ENCODE results near the gene TSPYL1.
"Not testable (repeated sequence)": the region's sequence is repeated elsewhere in the genome, so short reads cannot be mapped to it uniquely, and the experiment has no call there.

TSPYL1 gene

GRCh38 chr6:116292553-116292952 is 12.8 kb upstream of the TSPYL1 start:
- no peak for DNase-seq

DNA sequence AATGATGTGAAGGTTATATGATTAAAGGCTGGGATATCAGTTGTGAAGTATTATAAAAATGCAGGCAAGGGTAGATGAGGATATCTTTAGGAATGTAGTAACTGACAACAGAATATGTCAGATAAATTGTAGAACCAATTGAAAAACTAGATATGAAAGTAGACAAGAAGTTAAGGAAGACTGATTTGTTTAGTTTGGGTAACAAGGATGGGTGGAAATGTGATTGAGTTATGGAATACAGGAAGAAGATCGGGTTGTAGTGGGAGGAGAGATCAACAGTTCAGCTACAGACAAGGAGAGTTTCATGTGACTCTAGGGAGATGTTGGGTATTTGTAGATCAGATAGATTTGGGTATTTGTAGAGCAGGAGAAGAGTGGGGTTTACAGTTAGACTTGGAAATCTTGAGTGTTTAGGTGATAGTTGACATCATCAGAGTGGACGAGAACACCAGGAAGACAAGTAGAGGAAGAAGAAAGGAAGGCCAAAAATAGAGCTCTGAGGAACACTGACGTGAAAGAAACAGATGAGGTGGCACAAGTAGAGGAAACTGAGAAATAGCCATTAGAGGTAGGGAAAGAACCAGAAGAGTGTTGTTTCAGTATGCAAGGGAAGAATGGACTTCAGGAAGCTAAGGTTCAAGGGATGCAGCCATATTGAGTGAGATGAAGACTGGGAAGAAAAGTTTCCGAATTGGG is 12.1 kb upstream of the TSPYL1 start:
- no peak for DNase-seq

DNA sequence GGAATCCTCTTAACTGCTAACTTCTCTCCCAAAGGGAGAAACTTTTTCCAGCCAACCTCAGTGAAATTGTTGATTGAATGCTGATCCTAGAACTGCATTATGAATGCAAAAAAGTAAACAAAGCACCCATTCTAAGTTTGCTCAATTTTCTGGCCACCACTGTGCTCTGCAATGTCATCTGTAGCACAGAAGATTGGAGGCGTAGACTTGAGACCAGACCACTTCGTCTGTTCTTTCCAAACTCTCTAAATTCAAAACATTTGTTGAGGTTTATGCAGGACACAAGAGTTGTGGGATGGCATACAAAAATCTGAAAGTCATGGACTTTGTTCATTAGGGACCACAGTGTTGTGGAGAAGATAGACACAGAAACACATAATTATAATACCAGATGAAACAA is 11.1 kb upstream of the TSPYL1 start:
- no peak for DNase-seq

DNA sequence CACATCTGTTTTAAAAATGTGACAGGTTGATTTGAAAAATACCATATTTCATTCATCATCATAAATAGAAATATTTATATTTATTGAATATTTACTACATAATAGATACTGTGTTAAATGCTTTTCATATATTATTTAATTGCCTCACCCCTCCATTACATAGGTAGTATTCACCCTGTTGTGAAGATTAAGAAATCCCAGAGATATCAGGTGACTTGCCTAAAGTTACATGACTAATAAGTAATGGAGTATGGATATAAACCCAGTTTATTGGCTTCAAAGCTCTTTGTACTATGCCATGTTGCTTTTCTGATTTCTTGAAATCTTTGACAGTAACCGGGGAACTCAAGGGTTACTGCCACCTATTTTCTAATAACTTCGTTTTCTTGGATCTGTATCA is 10.1 kb upstream of the TSPYL1 start:
- DNase-seq = no peak

GRCh38 chr6:116287689-116288282 is 8.1 kb upstream of the TSPYL1 start:
- DNase-seq = no peak

DNA sequence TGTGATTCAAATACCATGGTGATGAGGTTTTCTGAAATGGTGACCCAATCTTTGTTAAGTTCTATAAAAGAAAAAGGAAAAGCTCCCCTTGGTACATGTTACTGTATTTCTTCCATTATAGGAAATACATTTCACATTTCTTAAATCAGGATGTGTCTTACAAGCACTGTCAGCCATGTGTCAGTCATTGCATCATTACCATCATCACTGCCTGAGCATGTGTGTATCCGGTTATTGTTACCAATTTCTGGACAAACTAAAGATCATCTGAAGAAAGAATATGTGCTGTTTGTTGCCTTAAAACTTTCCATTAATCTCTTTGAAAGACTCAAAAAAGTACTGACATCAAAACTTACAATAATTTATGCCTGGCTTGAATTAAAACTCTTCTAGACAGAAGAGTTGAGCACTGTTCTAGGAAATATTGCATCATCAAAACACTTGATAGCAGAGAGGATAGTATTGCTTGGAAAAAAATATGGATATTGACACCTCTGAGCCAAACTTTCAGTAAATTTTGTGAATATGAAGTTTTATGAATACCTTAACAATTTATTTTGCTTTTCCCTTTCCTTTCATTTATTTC is 7.1 kb upstream of the TSPYL1 start:
- no peak for DNase-seq

DNA sequence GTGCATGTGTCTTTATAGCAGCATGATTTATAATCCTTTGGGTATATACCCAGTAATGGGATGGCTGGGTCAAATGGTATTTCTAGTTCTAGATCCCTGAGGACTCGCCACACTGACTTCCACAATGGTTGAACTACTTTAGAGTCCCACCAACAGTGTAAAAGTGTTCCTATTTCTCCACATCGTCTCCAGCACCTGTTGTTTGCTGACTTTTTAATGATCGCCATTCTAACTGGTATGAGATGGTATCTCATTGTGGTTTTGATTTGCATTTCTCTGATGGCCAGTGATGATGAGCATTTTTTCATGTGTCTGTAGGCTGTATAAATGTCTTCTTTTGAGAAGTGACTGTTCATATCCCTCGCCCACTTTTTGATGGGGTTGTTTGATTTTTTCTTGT is 5.3 kb upstream of the TSPYL1 start:
- DNase-seq = not testable (repeated sequence)

GRCh38 chr6:116283191-116283590 is 3.5 kb upstream of the TSPYL1 start:
- no peak for DNase-seq

- DNase-seq = no peak
These were observed 3.0 kb upstream of the TSPYL1 start for GRCh38 chr6:116282698-116283097.

DNA sequence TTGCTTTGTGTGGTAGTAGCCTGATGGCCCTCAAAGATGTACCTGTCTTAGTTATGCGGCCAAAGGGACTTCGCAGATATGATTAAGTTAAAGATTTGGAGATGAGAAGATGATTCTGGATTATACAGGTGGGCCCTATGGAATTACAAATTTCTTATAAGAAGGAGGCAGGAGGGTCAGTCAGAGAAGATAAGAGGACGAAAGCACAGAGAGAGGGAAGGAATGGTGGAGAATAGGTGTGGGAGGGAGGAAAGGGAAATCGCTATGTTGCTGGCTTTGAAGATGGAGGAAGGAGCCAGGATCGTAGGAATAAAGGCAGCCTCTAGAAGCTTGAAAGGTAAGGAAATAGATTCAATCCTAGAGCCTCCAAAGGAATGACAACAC is 1.2 kb upstream of the TSPYL1 start:
- DNase-seq = no peak

DNA sequence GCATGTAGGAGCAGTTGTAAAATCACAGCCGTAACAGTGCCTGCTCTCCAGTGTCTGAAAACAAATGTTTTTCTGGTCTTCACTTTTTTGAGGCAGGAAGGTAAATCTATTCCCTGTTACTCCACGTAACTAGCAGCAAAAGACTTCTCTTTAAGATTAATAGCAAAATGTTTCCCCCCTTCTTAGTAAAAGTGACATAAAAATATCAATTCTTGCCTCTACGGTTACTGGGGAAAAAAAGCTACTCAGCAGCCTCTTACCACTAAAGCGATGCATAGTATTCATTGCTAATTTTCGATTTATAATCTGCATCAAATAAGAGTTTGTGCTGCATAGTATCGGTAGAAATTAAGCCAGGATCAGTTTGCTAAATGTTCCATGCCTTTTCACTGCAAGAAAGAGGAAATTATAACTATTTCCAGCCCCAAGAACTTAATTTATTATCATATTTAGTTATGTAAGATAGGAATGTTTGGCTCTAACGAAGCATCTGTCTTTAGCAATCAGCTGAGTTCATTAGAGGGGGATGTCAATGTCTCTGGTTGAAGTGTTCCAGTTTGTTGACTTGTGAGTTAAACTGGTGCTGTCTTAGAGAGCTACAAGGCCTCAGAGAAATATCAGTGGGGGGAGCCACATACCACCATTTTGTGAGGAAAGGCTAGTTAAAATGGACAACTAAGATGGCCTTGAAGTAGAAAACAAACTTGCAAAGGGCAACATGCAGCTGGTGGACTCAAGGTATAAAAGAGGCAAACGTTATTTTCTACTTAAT is 617 bp upstream of the TSPYL1 start:
- DNase-seq = no peak

DNA sequence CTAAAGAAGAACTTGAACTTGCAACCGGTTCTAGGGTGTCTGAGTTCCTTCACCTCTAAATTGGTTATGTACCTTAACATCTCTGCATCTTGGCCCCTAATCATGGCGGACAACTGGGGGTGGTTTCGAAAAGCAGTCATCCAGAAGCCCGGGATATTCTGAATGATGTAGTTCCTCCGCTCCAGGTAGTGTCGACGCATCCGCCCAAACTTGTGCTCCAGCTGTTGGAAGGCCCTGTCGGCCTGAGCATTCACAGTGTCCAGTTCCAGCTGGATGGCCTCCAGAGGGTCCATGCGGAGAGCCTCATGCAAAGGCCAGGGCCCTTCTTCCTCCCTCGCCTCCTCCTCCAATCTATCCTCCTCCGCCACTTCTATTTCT is 887 bp downstream of the TSPYL1 start:
- DNase-seq = no peak

GRCh38 chr6:116278481-116278829 is 1.3 kb downstream of the TSPYL1 start:
- DNase-seq = no peak

DNA sequence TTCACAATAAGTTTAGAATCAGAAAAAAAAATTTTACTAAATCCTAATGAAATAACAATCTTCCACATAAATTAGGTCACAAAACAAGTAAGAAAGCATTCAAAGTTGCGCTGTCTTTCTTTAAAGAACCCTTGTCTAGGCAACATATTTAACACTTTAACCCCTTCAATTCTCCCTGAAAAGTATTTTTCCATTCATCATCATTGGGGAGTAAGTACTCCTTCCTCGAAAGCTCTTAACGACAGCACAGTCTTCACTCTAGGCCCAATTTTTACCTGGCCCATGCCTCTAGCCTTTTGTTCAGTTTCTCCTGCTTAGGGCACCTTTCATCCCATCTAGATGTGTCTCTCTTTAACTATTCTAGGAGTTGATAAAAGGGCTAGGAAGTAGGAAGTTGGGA is 2.6 kb downstream of the TSPYL1 start:
- no peak for DNase-seq

GRCh38 chr6:116271149-116271708 is 8.5 kb downstream of the TSPYL1 start:
- DNase-seq = no peak

- DNase-seq = no peak
These were observed 11.0 kb downstream of the TSPYL1 start for GRCh38 chr6:116268589-116269293.

GRCh38 chr6:116267836-116268588 is 11.7 kb downstream of the TSPYL1 start:
- no peak for DNase-seq

- DNase-seq = no peak
These were observed 12.9 kb downstream of the TSPYL1 start for GRCh38 chr6:116266803-116267202.

DNA sequence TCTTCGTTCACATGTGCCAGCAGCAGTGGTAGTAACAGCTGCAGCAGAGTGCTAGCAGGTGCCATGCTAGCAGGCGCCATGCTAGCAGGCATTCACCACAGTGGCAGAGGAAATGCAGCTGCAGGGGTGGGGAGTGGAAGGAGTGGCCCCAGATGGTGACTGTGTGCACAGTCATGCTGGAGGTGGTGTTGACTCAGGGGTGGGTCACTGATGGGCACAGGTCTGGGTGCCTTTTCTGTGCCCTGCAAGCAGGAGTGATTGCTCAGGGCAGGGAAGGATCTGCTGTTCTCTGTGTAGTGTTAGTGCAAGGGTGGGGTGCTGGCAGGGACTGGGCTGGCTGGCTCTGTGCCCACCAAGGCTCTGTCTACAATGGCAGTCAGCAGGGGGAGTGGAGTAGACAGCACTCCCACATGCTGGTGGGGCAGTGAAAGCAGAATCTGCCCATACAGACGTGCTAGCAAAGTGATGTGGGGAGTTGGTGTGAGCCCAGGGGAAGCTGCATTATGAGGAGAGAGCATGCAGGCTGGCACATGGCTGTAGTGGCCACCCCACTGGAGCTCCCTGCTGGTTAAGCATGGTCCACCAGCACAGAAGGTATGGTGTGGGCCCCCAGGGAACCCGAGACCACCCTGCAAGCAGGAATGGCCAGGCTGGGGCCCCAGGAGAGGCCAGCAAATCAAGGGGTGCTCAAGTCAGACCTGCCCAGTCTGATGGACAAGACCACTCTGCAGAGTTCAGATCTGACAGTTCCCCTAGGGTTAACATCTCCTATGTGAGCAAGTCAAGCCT is 14.5 kb downstream of the TSPYL1 start:
- no peak for DNase-seq

GRCh38 chr6:116263353-116263752 is 16.4 kb downstream of the TSPYL1 start:
- no peak for DNase-seq

DNA sequence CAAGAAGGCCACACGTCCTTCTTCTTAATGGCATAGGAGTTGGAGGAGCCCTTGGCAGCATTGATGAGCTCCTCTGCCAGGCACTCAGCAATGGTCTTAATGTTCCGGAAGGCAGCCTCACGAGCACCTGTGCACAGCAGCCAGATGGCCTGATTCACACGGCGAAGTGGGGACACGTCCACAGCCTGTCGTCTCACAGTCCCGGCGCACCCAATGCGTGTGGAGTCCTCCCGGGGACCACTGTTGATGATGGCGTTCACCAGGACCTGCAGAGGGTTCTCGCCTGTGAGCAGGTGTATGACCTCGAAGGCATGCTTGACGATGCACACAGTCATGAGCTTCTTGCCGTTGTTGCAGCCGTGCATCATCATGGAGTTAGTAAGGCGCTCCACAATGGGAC is 21.2 kb downstream of the TSPYL1 start:
- DNase-seq = no peak

Measured in NCI-H510A (cell line).